Fibroblast of skin of right biceps (primary cell): ENCODE data around the gene PTPRN2.
"Not testable (repeated sequence)": the region's sequence is repeated elsewhere in the genome, so short reads cannot be mapped to it uniquely, and the experiment has no call there.

Experiments
- DNase-seq: peaks from one replicate; pipeline ENCODE4 v3.0.0-alpha.2; 2013

PTPRN2 gene

DNA sequence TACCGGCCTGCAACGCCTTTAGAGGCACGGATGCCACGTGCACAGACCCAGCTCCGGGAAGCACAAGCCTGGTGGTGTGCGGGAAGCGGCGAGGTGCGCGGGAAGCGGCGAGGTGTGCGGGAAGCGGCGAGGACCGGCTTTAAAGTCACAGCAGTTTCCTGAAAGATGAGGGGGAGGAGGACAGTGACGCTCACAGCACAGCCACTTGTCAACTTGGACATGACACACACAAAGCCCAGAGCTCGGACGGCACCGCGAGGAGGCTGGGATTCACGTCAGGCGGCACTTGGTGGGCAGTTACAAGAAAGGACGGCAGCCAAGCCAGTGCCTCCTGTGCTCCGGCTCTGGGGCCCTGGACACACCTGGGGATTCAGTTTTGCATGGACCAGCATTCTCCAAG, 724.9 kb downstream of the PTPRN2 start:
- DNase-seq = no peak

GRCh38 chr7:157861551-157861950, 726.1 kb downstream of the PTPRN2 start:
- DNase-seq = no peak

- DNase-seq = no peak
Measured at GRCh38 chr7:157861031-157861491, 726.6 kb downstream of the PTPRN2 start.

- no peak for DNase-seq
Measured at GRCh38 chr7:157860406-157860805, 727.2 kb downstream of the PTPRN2 start.

- no peak for DNase-seq
Measured at GRCh38 chr7:157859915-157860314, 727.7 kb downstream of the PTPRN2 start.

- DNase-seq = no peak
Measured at GRCh38 chr7:157857578-157858075, 730.0 kb downstream of the PTPRN2 start.

DNA sequence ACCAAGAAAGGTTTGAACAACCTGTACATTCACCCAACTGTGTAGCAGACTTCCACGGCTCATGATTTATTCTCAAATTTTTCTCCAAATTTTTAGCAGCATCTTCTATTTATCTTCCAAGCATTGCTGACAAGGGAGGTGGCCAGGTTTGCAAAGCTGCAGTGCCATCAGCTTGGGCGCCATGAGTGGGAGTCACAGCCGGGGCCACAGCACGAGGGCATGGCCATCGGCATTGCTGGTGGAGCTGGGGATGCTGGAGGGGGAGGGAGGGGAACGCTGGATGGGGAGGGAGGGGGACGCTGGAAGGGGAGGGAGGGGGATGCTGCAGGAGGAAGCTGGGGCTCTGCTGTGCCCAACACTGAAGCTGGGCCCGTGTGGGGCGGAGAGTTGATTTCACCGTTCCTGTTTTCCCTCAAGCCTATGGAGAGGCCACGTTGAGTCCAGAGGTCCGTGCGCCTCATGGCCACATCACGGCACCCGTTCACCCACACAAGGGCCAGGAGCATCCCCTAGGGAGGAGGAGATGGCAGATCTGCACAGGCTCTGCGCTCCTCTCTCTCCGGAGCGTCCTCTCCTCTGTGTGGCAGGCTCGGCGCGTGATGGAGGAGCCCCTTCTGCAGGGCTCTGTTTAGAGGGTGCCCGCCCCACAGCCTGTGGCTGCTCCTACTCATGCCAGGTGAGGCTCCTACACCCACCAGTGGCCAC, 730.6 kb downstream of the PTPRN2 start:
- no peak for DNase-seq

DNA sequence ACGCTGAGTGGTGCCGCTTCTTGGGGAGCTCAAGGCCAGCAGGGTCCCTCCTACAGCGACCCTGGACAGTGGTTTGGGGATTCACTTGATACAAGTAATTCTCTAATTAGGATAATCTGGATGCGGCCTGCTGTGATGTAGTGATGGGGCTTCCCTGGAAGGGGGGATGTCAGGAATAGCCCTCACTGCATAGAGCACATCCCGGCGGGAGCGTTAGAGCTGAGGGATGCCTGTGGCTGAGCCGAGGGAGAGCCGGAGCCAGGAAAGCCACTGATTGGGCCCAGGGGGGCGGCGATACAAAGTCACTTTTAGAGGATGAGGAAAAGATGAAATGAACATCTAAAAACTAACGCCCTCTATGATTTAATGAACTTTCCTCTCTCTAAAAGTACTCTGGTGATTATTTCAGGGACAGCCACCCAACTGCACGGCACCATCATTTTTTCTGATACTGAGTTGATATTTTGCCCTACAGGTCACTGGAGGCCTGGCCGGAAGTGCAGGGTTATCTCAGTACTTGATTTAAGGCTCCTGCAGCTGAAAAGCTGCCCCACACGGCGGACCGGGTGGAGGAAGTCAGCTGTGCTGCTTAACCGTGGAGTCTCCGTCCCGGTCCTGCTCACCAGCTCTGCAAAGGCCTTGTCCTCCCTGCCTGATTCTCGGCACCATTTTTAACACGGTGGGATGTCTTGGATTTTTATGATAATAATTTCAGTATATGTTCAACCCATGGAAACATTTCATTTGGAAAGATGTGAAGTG, 732.0 kb downstream of the PTPRN2 start:
- DNase-seq = no peak

DNA sequence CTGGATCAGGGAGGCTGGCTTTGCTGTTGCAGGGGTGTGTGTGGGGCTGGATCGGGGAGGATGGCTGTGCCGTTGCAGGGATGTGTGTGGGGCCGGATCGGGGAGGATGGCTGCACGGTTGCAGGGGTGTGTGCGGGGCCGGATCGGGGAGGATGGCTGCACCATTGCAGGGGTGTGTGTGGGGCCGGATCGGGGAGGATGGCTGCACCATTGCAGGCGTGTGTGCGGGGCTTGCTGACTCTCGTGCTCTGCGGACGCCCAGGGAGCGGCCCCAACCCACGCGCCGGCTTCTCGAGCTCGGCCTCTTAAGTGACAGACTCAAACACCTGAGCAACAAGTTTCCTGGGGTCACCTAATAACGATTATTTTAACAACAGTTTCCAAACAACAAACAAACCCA, 732.6 kb downstream of the PTPRN2 start:
- no peak for DNase-seq

DNA sequence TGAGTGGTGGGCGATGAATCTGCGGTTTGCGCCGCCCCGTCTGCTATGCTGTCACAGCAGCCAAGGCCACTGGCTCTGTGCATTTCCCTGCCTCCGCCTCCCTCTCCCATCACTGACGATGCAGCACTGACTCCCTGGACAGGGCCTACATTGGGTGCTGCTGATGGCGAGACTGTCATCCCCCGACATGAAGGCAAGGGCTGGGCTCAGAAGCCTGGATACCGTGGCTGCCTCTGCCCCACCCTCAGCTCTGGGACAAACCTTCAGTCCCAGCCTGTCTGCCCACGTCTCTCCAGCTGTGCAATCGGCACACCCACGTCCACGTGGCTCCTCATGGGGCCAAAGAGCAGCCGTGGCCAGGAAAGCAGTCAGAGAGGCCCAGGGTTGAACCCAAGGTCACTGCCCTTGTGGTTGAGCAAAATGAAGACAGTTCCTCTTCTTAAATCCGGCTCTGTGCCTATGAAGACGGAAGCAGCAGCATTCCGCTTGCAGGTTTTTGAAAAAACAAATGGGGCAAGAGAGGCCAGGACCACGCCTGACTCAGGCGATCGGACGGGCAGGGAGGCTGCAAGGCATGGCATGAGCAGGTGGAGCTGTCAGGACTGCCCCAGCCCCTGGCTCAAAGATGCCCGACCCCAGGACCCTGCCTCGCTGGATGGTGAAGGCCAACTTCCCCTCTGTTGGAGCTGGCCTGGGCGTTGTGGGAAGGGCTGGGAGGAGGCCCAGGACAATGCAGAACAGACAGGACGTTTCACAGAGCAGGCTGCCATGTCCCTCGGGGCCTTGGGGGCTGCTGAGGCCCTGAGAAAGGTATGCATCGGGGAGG, 733.3 kb downstream of the PTPRN2 start:
- no peak for DNase-seq

DNA sequence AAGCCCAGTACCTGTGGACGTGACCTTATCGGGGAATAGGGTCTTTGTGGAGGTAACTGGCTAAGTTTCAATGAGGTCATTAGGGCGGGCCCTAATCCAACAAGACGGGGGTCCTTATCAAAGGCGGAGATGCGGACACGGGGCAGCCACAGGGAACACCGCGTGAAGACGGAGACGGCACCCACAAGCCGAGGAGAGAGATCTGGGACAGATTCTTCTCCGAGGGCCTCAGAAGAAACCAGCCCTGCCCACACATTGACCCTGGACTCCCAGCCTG, 733.9 kb downstream of the PTPRN2 start:
- no peak for DNase-seq

DNA sequence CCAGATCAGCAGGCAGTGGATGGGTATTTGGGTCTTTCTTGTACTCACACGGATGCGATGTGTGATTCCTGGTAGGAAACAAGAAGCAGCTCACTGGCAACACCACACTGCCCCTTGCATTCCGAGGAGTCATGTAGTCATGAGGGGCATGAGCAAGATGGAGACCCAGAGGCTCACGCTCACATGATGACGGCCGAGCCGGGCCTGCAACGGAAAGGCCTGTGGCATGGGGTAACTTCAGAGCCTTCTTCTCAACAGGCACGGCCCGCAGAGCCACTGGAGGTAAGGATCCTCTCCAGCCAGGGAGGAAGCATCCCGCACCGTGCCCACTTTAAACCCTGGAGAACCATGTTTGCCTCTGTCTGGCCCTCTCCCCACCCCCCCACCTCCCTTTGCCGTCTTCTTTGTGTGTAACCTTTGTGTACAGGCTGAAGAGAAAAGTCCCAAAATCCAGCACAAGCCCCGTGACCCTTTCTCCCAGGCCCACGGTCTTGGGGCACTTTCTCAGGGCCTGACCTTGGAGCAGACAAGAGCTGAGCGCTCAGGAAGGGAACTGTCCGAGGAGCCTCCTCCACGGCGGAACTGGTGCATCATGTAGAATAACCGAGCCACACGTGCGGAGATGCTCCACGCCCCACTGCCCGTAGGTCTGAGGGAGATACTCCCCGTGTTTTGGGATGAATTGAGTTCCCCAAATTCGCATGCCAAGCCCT, 734.4 kb downstream of the PTPRN2 start:
- DNase-seq = no peak

GRCh38 chr7:157851501-157852067, 736.0 kb downstream of the PTPRN2 start:
- DNase-seq = no peak

DNA sequence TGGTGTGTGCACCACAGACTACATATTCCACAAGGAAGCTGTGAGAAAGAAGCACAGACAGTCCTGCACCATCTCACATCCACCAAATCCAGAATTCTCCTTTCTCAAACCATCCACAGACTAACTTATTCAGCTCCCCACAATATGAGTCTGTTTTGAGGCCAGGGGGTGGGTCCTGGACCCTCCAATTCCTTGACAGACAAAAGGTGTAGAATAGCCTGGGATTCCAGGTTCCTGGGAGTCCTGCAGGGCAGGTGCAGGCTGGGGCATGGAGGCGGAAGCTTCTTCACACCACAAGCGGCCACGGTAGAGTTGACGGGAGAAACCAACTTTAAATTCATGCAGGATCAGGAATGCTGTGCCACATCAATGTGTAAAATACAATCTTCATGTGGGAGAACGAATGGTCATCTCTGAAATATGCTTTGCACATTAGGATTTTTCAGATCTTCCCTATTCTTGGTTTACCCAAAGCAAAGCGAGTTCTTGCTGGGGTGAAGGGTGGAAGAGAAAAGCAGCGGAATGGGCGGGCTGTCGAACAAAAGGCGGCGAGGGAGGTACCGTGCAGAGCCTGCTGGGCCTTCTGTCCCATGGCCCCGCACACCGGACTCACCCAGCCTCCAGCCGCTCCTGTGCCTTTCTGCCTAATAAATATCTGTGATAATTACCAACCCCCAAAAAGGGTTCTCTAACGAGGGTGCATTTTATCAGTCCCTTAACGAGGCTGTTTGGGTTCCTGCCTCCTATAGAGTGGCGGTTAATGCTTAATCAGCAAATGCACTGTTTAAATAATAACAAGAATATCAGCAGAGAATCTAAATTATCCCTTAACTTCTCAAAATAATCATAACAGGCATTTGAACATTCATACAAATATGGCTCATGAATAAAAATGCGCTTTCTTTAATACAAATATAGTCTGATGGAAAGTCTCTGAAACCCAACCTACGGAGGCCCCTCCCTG, 736.9 kb downstream of the PTPRN2 start:
- DNase-seq = no peak

DNA sequence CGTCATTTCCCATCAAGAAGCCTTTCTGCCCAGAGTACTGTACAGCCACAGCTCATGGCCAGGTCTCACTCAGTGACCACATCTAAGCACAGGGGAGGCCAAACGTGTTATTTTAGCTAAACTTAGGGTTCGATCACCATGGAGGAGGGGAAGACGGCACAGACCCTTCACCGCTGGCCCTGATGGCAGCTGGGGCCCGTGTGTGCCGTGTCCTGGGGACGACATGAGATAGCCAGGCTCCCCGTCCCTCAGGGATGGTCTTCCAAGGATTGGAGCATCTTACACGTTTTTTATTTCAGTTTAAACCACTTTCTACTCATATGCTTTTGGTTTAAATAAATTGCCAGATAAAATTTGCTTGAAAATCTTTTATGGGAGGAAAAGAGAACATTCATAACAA, 737.9 kb downstream of the PTPRN2 start:
- DNase-seq = no peak

DNA sequence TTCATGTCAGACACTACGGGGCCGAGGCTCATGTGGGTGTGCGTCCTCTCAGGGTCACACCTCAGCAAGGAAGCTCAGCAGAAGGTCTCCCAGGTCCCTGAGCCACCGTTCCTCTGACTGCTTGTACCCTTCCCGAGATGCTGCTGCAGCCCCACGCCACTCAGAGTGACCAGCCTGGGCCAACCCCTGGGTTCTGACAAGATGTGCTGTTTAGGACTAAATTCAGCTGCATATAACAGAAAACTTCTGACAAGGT, 738.4 kb downstream of the PTPRN2 start:
- DNase-seq = no peak

DNA sequence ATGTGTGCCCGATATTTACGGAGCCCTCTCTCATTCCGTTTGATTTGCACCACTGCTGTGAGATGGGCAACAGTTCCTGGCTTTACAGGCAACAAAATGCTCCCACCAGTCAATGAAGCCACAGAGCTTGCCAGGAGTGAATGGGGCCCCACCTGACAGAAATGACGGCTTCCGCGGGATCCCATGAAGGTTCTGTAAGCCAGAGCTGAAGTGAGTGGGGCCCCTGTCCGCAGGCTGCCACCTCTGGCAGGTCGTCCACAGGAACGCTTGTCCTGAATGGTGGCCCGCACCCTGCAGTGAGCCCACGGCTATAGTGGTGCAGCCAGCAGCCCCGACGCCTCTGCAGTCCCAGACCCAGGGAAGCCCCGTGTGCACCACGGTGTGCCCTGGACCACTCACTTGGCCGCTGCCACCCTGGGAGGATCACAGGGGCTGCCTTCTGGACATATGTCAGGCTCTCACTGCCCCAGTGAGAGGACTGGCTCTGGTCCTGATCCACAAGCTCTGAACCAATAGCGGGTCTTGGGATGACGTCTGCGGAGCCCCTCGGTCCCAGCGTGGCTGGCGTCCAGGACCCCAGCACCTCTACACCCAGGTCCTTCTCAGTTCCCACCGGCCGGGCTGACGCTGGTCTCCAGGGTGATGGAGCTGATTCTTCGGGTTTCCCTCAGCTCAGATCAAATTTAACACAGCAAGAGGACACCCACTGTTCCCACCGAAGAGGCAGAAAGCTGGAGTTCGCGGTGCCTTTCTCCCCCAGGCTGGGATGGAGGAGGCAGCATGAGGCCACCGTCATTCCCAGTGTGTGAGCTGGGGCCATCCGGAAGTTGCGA, 738.9 kb downstream of the PTPRN2 start:
- no peak for DNase-seq

DNA sequence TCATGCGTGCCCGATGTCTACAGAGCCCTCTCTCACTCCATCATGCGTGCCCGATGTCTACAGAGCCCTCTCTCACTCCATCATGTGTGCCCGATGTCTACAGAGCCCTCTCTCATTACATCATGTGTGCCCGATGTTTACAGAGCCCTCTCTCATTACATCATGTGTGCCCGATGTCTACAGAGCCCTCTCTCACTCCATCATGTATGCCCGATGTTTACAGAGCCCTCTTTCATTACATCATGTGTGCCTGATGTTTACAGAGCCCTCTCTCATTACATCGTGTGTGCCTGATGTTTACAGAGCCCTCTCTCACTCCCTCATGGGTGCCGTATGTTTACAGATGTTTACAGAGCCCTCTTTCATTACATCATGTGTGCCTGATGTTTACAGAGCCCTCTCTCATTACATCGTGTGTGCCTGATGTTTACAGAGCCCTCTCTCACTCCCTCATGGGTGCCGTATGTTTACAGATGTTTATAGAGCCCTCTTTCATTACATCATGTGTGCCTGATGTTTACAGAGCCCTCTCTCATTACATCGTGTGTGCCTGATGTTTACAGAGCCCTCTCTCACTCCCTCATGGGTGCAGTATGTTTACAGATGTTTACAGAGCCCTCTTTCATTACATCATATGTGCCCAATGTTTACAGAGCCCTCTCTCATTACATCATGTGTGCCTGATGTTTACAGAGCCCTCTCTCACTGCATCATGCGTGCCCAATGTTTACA, 739.7 kb downstream of the PTPRN2 start:
- DNase-seq = not testable (repeated sequence)

GRCh38 chr7:157846746-157847145, 740.9 kb downstream of the PTPRN2 start:
- not testable (repeated sequence) for DNase-seq

DNA sequence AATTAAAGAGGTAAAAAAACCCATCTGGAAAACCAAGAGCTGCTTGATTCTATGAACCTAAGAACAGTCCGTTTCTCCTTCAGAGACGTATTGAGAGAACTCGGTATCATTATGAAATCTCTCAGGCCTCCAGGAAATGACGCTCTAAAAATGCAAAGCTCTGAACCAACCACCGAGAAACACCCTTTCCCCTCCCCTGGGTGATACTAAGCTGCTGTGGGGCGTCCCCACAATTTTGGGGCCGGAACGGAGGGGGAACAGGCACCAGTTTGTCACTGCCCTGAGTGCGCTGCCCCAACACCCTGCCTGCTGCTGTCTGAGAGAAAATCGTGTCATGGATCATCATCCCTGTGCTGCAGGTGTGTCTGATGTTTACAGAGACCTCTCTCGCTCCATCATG, 741.4 kb downstream of the PTPRN2 start:
- no peak for DNase-seq
